ENCODE results near the gene SERINC3.

The SERINC3 gene

GRCh38 chr20:44471481-44471882 lies 50.4 kb downstream of the SERINC3 start:
- Histone ChIP-seq H3K27me3 (no peaks in the 10 kb centered on the region), H3K9me3 (no peaks in the 10 kb centered on the region), H3K4me1 (ENCODE audit: control insufficient read depth in 1 of 2, insufficient read depth in 1 of 2, low read depth in 1 of 2, low read length in 1 of 2) (peaks cover 12% of the 10 kb centered on the region in 2 experiments), H3K4me3 (ENCODE audit: low read depth in 1 of 2, low read length in 1 of 2) (no peak overlapping the region), H3K27ac (no peak overlapping the region), H3K36me3 (no peaks in the 10 kb centered on the region)
- no peak for TF ChIP-seq CTCF (IDR thresholded peaks at IDR 0.05)

- H3K4me1 ChIP-seq (ENCODE audit: control insufficient read depth in 1 of 2, insufficient read depth in 1 of 2, low read depth in 1 of 2, low read length in 1 of 2), result peaks cover 4 to 5% of the 10 kb centered on the region in 2 experiments
- H3K27me3 ChIP-seq, result no peaks in the 10 kb centered on the region
- H3K36me3 ChIP-seq, result no peaks in the 10 kb centered on the region
- H3K27ac ChIP-seq, result no peak overlapping the region
- H3K4me3 ChIP-seq (ENCODE audit: low read depth in 1 of 2, low read length in 1 of 2), result no peak overlapping the region
- no peak for TF ChIP-seq CTCF (IDR thresholded peaks at IDR 0.05)
- no peaks in the 10 kb centered on the region for H3K9me3 ChIP-seq
These were observed 51.5 kb downstream of the SERINC3 start for GRCh38 chr20:44470327-44470726.

- Histone ChIP-seq H3K27ac (no peak overlapping the region), H3K36me3 (no peaks in the 10 kb centered on the region), H3K4me3 (ENCODE audit: low read depth in 1 of 2, low read length in 1 of 2) (no peak overlapping the region), H3K9me3 (no peaks in the 10 kb centered on the region), H3K27me3 (no peaks in the 10 kb centered on the region), H3K4me1 (ENCODE audit: control insufficient read depth in 1 of 2, insufficient read depth in 1 of 2, low read depth in 1 of 2, low read length in 1 of 2) (no peaks in the 10 kb centered on the region)
- TF ChIP-seq CTCF (IDR thresholded peaks at IDR 0.05), result no peak
These were observed 53.7 kb downstream of the SERINC3 start for GRCh38 chr20:44468044-44468782.

- Histone ChIP-seq H3K36me3 (no peaks in the 10 kb centered on the region), H3K4me3 (ENCODE audit: low read depth in 1 of 2, low read length in 1 of 2) (no peak overlapping the region), H3K27ac (no peak overlapping the region), H3K27me3 (no peaks in the 10 kb centered on the region), H3K9me3 (no peaks in the 10 kb centered on the region), H3K4me1 (ENCODE audit: control insufficient read depth in 1 of 2, insufficient read depth in 1 of 2, low read depth in 1 of 2, low read length in 1 of 2) (no peaks in the 10 kb centered on the region)
- no peak for TF ChIP-seq CTCF (IDR thresholded peaks at IDR 0.05)
These were observed 54.5 kb downstream of the SERINC3 start for GRCh38 chr20:44467289-44467883.

GRCh38 chr20:44465001-44465560 lies 56.8 kb downstream of the SERINC3 start:
- no peak for TF ChIP-seq CTCF (IDR thresholded peaks at IDR 0.05)
- no peaks in the 10 kb centered on the region for H3K36me3 ChIP-seq
- H3K27me3 ChIP-seq, result no peaks in the 10 kb centered on the region
- no peaks in the 10 kb centered on the region for H3K9me3 ChIP-seq
- H3K27ac ChIP-seq, result no peak overlapping the region
- no peak overlapping the region for H3K4me3 ChIP-seq (ENCODE audit: low read depth in 1 of 2, low read length in 1 of 2)
- no peaks in the 10 kb centered on the region for H3K4me1 ChIP-seq (ENCODE audit: control insufficient read depth in 1 of 2, insufficient read depth in 1 of 2, low read depth in 1 of 2, low read length in 1 of 2)

All from neutrophil (primary cell).